GM15510 (cell line): ENCODE results near the gene MILR1.

Source experiments
- POLR2A ChIP-seq: IDR thresholded peaks from 3 replicates; pipeline ENCODE4 v1.6.1; 2011; ENCODE audit warnings: borderline replicate concordance; ENCODE audit not compliant: insufficient read length; ENCODE audit errors: extremely low read depth

Gene MILR1

DNA sequence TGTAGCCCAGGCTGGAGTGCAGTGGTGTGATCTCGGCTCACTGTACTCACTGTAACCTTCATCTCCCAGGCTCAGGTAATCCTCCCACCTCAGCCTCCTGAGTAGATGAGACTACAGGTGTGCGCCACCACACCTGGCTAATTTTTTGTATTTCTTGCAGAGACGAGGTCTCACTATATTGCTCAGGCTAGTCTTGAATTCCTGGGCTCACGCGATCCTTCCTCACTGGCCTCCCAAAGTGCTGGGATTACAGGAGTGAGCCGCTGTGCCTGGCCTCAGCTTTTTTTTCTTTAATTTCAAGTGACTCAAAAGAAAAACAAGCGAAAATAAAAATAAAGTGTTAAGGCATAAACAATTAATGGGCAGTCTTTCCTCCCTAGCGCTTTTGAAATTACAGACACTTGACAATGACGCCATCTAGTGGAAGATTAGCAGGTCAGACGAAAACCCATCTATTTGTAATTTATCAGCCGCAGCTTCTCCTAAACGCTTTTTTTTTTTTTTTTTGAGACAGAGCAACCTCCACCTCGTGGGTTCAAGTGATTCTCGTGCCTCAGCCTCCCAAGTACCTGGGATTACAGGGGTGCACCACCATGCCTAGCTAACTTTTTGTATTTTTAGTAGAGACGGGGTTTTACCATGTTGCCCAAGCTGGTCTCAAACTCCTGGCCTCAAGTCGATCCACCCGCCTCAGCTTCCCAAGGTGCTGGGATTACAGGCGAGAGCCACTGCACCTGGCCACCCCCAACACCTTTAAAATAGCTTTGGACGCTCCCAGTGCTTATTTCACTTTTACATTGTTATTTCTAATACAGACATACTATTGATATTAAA, 30.2 kb upstream of the MILR1 start:
- TF ChIP-seq POLR2A: no peak

DNA sequence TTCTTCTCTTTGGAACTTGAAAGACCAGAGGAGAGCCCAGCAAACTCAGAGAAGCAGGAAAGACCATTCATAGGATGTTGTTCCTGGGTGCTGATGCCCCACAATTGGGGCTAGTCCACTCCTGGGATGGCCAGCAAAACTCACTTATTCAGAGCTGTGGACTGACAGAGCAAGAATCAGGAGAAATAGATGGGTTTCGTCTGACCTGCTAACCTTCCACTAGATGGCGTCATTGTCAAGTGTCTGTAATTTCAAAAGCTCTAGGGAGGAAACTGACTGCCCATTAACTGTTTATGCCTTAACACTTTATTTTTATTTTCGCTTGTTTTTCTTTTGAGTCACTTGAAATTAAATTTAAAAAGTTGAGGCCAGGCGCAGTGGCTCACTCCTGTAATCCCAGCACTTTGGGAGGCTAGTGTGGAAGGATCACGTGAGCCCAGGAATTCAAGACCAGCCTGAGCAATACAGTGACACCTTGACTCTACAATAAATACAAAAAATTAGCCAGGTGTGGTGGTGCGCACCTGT, 28.7 kb upstream of the MILR1 start:
- no peak for TF ChIP-seq POLR2A

DNA sequence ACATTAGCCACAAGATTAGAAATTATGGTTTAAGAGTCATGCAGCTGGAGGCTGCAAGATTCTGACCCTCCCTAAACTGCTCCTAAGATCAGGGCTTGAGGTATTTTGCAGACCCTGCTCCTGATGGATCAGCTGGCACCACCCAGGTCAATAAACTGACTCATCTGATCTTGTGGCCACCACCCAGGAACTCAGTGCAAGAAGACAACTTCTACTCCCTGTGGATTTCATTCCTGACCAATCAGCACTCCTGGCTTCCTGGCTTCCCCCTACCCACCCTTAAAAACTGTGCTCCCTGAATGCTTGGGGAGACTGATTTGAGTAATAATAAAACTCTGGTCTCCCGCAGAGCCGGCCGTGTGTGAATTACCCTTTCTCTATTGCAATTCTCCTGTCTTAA, 25.0 kb upstream of the MILR1 start:
- TF ChIP-seq POLR2A: no peak

DNA sequence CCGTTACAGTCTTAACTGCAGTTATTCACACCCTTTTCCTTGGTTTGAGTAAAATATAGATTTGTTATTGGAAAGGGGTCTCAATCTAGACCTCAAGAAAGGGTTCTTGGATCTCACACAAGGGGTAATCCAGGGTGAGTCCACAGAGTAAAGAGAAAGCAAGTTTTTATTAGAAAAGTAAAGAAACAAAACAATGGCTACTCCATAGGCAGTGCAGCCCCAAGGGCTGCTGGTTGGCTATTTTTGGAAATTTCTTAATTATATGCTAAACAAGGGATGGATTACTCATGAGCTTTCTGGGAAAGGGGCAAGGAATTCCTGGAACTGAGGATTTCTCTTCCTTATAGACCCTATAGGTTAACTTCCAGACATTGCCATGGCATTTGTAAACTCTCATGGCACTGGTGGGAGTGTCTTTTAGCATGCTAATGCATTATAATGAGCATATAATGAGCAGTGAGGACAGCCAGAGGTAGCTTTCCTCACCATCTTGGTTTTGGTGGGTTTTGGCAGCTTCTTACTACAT, 24.5 kb upstream of the MILR1 start:
- no peak for TF ChIP-seq POLR2A

DNA sequence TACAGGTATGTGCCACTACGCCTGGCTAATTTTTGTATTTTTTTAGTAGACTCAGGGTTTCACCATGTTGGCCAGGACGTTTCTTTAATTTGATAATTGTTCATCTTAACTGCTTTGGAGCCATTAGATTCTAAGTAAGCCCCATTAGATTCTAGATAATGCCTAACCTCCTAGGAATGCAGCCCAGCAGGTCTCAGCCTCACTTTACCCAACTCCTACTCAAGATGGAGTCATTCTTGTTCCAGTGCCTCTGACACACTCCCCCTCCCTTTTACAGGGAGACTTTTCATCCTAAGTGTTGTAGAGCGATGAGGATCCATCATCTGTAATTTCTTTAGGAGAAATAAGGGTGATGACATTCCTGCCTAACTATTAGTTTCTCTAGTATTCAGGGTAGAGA, 23.7 kb upstream of the MILR1 start:
- no peak for TF ChIP-seq POLR2A

DNA sequence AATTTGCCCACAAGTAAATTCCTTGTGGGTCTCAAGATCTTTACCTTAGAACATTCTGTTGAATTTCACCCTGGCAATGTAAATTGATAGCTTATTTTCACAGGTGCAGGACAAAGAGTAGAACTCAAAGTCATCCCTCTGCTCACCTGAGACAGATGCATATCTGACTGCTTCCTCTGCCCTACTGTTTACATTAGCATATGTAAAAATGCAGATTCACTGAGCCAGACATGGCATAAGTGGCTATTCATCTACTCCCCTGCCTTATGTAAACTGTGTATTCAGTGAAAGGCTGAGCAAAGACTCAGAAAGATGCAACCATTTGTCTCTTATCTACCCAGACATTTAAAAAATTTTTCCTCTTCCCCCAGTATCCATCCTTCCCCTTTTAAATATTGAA, 22.3 kb upstream of the MILR1 start:
- TF ChIP-seq POLR2A: no peak

DNA sequence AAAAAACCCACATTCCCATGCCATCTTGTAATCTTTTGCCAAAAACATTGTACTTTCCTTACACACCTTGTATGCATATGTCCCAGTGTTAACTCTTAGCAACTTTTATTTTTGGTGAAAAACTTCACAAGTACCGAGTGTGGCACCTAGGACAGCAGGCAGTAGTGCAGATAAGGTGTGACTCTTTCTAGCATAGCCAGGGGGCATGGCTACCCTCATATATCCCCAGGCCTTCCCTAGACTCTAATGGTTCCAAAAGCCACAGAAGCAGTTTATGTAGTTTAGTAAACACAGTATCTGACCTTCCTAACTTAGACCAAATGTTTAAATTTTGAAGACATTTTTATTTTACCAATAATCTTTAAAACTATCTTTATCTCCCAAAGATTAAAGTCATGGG, 20.5 kb upstream of the MILR1 start:
- no peak for TF ChIP-seq POLR2A

DNA sequence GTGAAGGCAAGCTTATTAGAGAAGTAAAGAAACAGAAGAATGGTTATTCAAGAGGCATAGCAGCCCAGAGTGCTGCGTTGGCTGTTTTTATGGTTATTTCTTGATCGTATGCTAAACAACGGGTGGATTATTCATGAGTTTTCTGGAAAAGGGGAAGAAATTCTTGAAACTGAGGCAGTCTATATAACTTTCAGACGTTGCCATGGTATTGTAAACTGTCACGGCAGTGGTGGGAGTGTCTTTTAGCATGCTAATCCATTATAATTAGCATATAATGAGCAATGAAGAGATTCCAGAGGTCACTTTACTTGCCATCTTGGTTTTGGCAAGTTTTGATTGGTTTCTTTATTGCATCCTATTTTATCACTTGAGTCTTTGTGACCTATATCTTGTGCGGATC, 17.4 kb upstream of the MILR1 start:
- TF ChIP-seq POLR2A: no peak

DNA sequence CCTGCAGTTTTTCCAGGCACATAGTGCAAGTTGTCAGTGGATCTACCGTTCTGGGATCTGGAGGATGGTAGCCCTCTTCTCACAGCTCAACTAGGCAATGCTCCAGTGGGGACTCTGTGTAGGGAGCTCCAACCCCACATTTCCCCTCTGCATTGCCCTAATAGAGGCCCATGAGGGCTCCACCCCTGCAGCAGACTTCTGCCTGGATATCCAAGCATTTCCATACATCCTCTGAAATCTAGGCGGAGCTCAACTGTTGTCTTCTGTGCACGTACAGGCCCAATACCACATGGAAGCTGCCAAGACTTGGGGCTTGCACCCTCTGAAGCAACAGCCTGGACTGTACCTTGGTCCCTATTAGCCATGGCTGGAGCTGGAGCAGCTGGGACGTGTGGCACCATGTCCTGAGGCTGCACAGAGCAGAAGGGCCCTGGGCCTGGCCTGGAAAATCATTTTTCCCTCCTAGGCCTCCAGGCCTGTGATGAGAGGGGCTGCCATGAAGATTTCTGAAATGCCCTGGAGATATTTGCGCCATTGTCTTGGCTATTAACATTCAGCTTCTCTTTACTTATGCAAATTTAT, 10.9 kb upstream of the MILR1 start:
- TF ChIP-seq POLR2A: no peak

DNA sequence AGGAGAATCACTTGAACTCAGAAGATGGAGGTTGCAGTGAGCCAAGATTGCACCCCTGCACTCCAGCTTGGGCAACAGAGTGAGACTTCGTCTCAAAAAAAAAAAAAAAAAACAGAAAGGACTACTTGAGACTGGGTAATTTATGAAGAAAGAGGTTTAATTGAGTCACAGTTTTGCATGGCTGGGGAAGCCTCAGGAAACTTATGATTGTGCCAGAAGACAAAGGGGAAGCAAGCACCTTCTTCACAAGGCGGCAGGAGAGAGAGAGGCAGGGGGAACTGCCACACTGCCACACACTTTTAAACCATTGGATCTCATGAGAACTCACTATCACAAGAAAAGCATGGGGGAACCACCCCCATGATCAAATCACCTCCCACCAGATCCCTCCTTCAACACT, 9.0 kb upstream of the MILR1 start:
- TF ChIP-seq POLR2A: no peak

DNA sequence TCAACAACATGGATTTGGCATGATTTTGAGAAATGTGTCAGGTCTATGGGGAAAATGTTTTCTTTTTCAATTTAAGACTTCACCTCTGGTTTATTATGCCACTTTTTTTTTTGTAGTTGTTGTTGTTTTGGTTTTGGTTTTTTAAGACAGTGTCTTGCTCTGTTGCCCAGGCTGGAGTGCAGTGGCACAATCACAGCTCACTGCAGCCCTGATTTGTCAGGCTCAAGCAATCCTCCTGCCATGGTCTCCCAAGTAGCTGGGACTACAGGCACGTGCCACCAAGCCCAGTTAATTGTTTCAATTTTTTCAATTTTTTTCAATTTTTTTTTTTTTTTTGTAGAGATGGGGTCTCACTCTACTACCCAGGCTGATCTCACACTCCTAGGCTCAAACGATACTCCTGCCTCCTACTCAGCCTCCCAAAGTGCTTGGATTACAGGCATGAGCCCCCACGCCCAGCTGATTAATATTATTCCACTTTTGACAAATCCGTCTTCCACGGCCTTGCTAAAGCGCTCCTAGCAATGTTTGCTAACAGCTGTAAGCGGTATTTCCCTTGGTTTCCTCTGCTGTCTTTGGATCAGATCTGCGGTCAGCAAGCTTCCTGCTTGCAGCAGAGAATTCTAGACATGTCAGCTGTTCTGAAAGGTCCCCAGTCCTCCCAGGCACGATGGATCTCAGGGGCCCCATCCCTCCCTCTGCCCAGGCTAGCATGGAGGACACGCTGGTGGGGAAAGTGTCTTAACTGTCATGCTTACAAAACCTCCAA, 7.0 kb upstream of the MILR1 start:
- TF ChIP-seq POLR2A: no peak

DNA sequence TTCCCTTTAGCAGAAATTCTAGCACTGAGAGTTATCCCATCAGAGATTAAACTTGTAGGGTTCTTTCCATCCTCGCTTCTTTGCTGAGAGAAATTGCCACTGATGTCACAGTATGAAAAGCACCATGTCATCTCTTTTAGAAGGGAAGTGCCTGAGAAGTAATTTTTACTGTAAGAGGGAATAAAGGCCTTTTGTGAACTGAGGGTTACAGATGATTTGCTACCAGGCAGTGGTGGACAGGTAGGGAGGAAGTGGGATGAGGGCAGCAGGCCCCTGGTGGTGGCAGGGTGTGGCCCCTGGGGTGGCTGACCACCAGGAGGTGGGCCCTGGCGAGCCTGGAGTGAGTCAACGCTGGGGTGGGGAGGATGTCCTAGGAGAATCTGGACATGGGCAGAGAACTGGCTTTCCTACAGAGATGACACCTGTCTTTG, 6.4 kb upstream of the MILR1 start:
- no peak for TF ChIP-seq POLR2A

DNA sequence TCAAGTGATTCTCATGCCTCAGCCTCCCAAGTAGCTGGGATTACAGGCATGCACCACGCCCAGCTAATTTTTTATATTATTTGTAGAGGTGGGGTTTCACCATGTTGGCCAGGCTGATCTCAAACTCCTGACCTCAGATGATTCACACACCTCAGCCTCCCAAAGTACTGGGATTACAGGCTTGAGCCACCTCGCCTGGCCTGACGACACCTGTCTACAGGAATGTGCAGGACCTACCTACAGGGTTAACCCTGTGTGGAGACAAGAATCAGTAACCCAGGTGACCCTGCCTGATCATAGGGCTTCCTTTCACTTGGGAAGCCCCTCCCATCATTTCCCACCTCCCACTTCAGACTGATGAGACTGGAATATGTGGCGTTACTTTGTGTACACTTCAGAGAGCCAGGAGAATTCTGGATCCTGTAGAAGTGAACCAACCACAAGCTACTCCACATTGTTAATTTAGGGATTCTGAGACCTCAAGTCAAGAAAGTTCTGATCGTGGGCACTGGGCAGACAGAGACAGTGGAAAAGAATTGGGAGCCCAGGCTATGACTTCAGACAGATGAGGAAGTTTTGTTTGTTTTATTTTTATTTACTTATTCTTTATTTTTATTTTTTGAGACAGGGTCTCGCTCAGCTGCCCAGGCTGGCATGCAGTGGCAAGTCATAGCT, 5.7 kb upstream of the MILR1 start:
- no peak for TF ChIP-seq POLR2A

DNA sequence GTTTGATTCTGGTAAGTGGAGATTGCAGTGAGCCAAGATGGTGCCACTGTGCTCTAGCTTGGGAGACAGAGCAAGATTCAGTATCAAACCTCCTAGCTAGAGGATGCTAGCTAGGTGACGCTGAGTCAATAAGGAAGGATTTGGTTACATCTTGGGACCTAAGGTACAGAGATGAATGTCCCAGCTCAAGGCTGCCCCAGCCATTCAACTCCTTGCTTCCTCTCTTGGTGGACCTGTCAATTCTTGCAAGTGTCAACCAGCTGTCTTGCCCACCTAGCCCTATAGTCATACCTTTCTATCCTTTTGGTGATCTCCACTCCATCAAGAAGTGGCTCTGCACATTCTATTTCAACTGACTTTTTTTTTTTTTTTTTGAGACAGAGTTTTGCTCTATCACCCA, 1.4 kb upstream of the MILR1 start:
- TF ChIP-seq POLR2A: no peak
